Ovary (tissue), 3 donors: ENCODE data around the gene DHRS1.

Source experiments
- CTCF ChIP-seq, 3 donors: fragments of 450-650 bp in 2 of 3; fragments of 200-600 bp in 1 of 3; IDR thresholded peaks; one replicate each; pipeline versions ENCODE4 v1.5.1 to v1.8.0; 2016 to 2022; ENCODE audit warnings: antibody characterized with exemption in 3 of 3, mild to moderate bottlenecking in 1 of 3
- POLR2A ChIP-seq: fragments of 450-650 bp; IDR thresholded peaks from one replicate; pipeline ENCODE4 v1.6.1; 2017; ENCODE audit warnings: antibody characterized with exemption, mild to moderate bottlenecking, moderate library complexity
- donor health status: DM: no; HTN: no; CAD: no.

- no peak for TF ChIP-seq CTCF (IDR thresholded peaks at IDR 0.05)
- no peak for TF ChIP-seq POLR2A
Observed at GRCh38 chr14:24327303-24327702, 27.7 kb upstream of the DHRS1 start.
